NCI-H226 (cell line): ENCODE data around the gene HTR3B.

Experiments
- DNase-seq: peaks from one replicate; pipeline ENCODE4 v3.0.0-alpha.2; 2015

Gene HTR3B

DNA sequence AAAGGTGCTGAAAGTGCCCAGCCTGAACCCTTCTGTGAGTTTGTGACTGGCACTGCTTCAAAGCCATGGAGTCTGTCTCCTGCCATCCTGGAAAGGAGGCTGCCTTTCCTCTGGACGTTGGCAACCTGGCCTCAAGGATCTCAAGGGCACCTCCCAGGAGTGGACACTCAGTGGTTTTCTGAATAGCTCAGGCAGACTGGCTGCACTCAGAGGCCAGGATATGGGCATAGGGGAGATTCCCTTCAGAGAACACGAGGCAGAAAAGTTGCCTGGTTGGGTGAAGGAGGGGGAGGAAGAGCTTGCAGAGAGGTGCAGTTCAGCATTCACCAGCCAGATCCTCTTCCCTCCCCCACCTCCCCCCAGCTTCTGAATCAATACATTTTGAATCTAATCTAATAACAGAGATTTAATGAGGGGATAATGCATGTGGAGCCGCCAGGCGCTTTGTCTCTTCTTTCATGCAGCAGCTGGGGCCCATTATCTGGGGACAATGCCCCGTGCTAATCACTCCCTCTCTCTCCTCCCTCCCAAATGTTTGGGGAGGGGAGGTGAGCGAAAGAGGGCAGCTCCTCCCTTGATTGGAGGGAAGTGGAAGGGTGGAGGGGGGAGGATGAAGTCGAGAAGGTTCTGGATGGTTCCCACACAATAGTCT, 88.0 kb downstream of the HTR3B start:
- no peak for DNase-seq

DNA sequence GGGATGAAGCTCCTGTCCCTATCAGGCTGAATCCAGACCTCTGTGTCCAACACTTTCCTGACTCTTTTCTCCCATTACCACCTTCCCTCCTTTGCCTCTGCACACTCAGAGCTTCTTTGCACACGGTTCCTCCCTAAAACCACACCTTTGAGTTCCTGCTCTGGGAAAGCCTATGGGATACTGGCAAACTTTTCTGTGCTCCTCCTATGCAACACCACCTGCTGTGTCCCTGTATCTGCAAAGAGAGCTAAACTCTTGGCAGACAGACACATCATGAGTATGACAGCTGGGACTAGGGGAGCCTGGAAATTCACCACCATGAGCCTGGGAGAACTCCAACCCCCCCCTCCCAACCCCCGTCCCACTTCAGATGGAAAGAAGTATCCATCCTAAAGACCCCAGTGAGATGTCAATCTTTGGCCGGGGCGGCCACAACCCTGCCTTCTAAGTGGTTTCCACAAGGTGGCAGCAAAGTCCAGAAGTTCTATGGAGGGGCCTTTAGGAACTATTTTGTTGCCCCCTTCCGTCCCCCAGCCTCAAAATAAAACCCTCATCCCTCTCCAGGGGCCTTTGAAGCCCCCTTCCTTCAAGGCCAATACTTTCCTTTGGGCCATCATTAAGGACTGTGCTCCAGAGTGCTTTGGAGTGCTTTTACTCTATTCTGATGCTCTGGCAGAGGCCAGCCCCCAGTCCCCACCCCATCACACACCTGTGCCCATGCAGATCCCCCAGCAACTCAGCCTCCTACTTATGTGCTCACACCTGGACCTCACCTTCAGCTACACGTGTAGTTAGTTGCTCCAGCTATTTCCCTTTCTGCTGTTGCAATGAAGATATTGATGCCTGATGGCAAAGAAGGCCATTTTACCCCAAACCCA, 89.7 kb downstream of the HTR3B start:
- no peak for DNase-seq
